Left lung (tissue), 10 donors: ENCODE measurements around the gene UBE2D2. TPM values are rescaled to one million over a fixed set of nuclear protein-coding genes. Genes with fewer than 3 reads are reported as not detected.
"Not testable (repeated sequence)": the region's sequence is repeated elsewhere in the genome, so short reads cannot be mapped to it uniquely, and the experiment has no call there.

Source experiments
- ATAC-seq: fragments of 200-7000 bp; cut with Tn5 transposase; one replicate; pipeline ENCODE4 v1.9.1; 2020; ENCODE audit warnings: moderate library complexity
- DNase-seq, 4 donors: peaks; one replicate each; pipeline ENCODE4 v3.0.0-alpha.2; 2013 to 2020
- H3K27ac ChIP-seq, 2 donors: fragments of 200-600 bp; sonication (generic) in 1 of 2; one replicate each; pipeline versions ENCODE4 v1.5.0 to v1.8.0; 2020 to 2021
- H3K27me3 ChIP-seq, 2 donors: fragments of 200-600 bp; sonication (generic) in 1 of 2; one replicate each; pipeline versions ENCODE4 v1.5.0 to v1.8.0; 2020 to 2021
- H3K36me3 ChIP-seq, 2 donors: fragments of 200-600 bp; sonication (generic) in 1 of 2; one replicate each; pipeline versions ENCODE4 v1.5.0 to v1.8.0; 2020 to 2021
- H3K4me1 ChIP-seq, 2 donors: fragments of 200-600 bp; one replicate each; pipeline ENCODE4 v1.8.0; 2021
- H3K4me3 ChIP-seq, 2 donors: fragments of 200-600 bp; sonication (generic) in 1 of 2; one replicate each; pipeline versions ENCODE4 v1.5.0 to v1.8.0; 2020 to 2021; ENCODE audit warnings: mild to moderate bottlenecking in 1 of 2
- H3K9me3 ChIP-seq, 2 donors: fragments of 200-600 bp; sonication (generic) in 1 of 2; one replicate each; pipeline versions ENCODE4 v1.5.0 to v1.8.0; 2020 to 2021
- CTCF ChIP-seq, 2 donors: fragments of 200-600 bp; sonication (generic) in 1 of 2; IDR thresholded peaks; one replicate each; pipeline versions ENCODE4 v1.5.0 to v1.8.0; 2021; ENCODE audit warnings: antibody characterized with exemption in 2 of 2
- intact Hi-C, 2 donors: fragments of 100-400 bp; cut with DNase I; formaldehyde crosslinking; loops; one replicate each; pipeline versions ENCODE4 v1.11.2 to v1.14.2; 2022
- polyA plus RNA-seq, 6 donors: library from polyadenylated mRNA; unstranded; fragments of 120-200 nt; gene quantifications; one replicate each; pipeline ENCODE4 v1.2.1, GENCODE V29; 2013; ENCODE audit not compliant: insufficient read length in 6 of 6
- total RNA-seq, 2 donors: library from RNA; stranded (reverse); fragmentation: NEBNext Ultra II Directional; extraction: Animal tissue kit (Norgen Biotek cat#: 25700); gene quantifications; one replicate each; pipeline ENCODE4 v1.2.1, GENCODE V29; 2021
- donor health status: DM: no; HTN: yes; CAD: no.
- donor health status: DM: no; HTN: no; CAD: no.

UBE2D2 gene
- total and polyA plus RNA-seq, 8 donors: 122 to 160 (median 145) TPM

GRCh38 chr5:139531772-139532169 is 29.4 kb upstream of the UBE2D2 start:
- H3K4me1 ChIP-seq: no peaks in the 10 kb centered on the region
- no peaks in the 10 kb centered on the region for H3K36me3 ChIP-seq
- H3K27ac ChIP-seq: no peak overlapping the region
- H3K27me3 ChIP-seq: no peaks in the 10 kb centered on the region
- H3K9me3 ChIP-seq: peaks cover 0 to 8% of the 10 kb centered on the region in 2 donors
- H3K4me3 ChIP-seq: no peak overlapping the region
- no peak for DNase-seq
- intact Hi-C loops: no loop called here
- no peak for ATAC-seq
- no peak for TF ChIP-seq CTCF (IDR thresholded peaks at IDR 0.05)

GRCh38 chr5:139543423-139543991 is 17.6 kb upstream of the UBE2D2 start:
- H3K27me3 ChIP-seq: no peaks in the 10 kb centered on the region
- intact Hi-C loops: no loop called here
- H3K36me3 ChIP-seq: no peaks in the 10 kb centered on the region
- peak overlapping the region in 1 of 2 donors; percentile 20 for H3K27ac ChIP-seq
- peak overlapping the region in 1 of 2 donors; percentile 8 for H3K4me3 ChIP-seq
- H3K4me1 ChIP-seq: peaks cover 0 to 10% of the 10 kb centered on the region in 2 donors
- H3K9me3 ChIP-seq: no peaks in the 10 kb centered on the region
- peak in 3 of 4 donors; percentile 61 to 88 (median 78) for DNase-seq
- TF ChIP-seq CTCF (IDR thresholded peaks at IDR 0.05): peak in 1 of 2 donors; percentile 7
- ATAC-seq: peak; percentile 100

GRCh38 chr5:139546593-139546992 is 14.5 kb upstream of the UBE2D2 start:
- H3K4me3 ChIP-seq, ATAC-seq, H3K27ac ChIP-seq, DNase-seq, H3K27me3 ChIP-seq, H3K4me1 ChIP-seq, H3K36me3 ChIP-seq, H3K9me3 ChIP-seq, intact Hi-C loops: not testable (repeated sequence)

- intact Hi-C loops: no loop called here
- DNase-seq: no peak
These were observed 11.8 kb upstream of the UBE2D2 start for GRCh38 chr5:139549162-139549894.

GRCh38 chr5:139550051-139550872 is 10.9 kb upstream of the UBE2D2 start:
- H3K9me3 ChIP-seq, H3K27me3 ChIP-seq, DNase-seq, H3K36me3 ChIP-seq, H3K4me3 ChIP-seq, ATAC-seq, H3K4me1 ChIP-seq, H3K27ac ChIP-seq, intact Hi-C loops: not testable (repeated sequence)

More at GRCh38 chr5:139549162-139549894, 11.8 kb upstream of the UBE2D2 start:
- Histone ChIP-seq H3K36me3 (no peaks in the 10 kb centered on the region), H3K4me1 (no peaks in the 10 kb centered on the region), H3K27me3 (no peaks in the 10 kb centered on the region), H3K9me3 (peaks cover 0 to 3% of the 10 kb centered on the region in 2 donors), H3K4me3 (no peak overlapping the region), H3K27ac (no peak overlapping the region)
- no peak for ATAC-seq
- TF ChIP-seq CTCF (IDR thresholded peaks at IDR 0.05): no peak
